ENCODE measurements around the gene AVPR2.

DNA sequence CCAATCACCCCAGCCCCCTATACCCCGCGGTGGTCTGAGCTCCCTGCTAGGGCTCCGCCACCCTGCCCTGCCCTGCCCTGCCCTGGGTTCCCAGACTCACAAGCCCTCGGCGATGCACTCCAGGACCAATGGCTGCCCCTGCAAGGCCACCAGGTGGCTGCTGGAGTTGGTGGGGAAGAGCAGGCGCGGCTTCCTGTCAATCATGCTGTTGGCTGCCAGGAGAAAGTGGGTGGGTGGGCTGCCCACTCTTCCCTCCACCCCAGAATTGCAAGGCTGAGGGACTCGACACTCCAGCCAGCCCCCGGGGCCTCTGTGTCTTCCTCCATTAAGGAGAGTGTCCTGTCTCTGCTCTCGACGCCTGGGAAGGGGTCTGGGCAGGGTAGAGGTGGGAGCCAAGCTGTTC lies 34.2 kb upstream of the AVPR2 start:
- TF ChIP-seq, protein P1, sequence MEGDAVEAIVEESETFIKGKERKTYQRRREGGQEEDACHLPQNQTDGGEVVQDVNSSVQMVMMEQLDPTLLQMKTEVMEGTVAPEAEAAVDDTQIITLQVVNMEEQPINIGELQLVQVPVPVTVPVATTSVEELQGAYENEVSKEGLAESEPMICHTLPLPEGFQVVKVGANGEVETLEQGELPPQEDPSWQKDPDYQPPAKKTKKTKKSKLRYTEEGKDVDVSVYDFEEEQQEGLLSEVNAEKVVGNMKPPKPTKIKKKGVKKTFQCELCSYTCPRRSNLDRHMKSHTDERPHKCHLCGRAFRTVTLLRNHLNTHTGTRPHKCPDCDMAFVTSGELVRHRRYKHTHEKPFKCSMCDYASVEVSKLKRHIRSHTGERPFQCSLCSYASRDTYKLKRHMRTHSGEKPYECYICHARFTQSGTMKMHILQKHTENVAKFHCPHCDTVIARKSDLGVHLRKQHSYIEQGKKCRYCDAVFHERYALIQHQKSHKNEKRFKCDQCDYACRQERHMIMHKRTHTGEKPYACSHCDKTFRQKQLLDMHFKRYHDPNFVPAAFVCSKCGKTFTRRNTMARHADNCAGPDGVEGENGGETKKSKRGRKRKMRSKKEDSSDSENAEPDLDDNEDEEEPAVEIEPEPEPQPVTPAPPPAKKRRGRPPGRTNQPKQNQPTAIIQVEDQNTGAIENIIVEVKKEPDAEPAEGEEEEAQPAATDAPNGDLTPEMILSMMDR (conservative IDR thresholded peaks at IDR 0.05): no peak
- no peak for TF ChIP-seq EZH2 (IDR thresholded peaks at IDR 0.05; ENCODE audit: low read depth)

All from PC-9 (cell line).